Stimulated activated naive CD8-positive, alpha-beta T cell treated with anti-CD3 and anti-CD28 coated beads, Interleukin-15, Interleukin-2, amounts not matched to agents 100 U/mL and 50 U/mL, for 24 hours (primary cell): ENCODE measurements around the gene PRKAG1.

Source experiments
- ATAC-seq: fragments of 150-1000 bp; cut with Tn5 transposase; one replicate; pipeline ENCODE4 v1.10.0; 2021
- DNase-seq: peaks from one replicate; pipeline ENCODE4 v3.0.0; 2021

The PRKAG1 gene

DNA sequence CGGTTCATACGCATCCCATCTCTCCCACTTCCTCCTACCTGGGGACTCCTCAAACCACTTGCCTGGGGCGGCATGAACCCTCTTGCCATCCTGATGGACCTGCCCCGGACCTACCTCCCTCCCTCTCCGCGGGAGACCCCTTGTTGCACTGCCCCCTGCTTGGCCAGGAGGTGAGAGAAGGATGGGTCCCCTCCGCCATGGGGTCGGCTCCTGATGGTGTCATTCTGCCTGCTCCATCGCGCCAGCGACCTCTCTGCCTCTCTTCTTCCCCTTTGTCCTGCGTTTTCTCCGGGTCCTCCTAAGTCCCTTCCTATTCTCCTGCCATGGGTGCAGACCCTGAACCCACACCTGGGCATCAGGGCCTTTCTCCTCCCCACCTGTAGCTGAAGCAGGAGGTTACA is 36.8 kb downstream of the PRKAG1 start:
- DNase-seq (no peak), ATAC-seq (no peak)

DNA sequence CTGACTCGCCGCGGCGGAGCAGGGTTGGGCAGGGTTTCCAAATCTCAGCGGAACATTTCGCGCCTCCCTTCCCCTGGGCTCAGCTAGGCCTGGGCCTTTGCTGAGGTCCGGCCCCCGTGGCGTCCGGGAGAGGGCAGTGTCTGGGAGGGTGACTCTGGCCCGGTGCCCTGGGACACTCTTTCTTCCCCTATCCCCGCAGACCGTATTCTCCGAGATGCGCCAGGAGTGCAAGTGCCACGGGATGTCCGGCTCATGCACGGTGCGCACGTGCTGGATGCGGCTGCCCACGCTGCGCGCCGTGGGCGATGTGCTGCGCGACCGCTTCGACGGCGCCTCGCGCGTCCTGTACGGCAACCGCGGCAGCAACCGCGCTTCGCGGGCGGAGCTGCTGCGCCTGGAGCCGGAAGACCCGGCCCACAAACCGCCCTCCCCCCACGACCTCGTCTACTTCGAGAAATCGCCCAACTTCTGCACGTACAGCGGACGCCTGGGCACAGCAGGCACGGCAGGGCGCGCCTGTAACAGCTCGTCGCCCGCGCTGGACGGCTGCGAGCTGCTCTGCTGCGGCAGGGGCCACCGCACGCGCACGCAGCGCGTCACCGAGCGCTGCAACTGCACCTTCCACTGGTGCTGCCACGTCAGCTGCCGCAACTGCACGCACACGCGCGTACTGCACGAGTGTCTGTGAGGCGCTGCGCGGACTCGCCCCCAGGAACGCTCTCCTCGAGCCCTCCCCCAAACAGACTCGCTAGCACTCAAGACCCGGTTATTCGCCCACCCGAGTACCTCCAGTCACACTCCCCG is 37.4 kb downstream of the PRKAG1 start:
- no peak for ATAC-seq
- DNase-seq, result peak; percentile 31

DNA sequence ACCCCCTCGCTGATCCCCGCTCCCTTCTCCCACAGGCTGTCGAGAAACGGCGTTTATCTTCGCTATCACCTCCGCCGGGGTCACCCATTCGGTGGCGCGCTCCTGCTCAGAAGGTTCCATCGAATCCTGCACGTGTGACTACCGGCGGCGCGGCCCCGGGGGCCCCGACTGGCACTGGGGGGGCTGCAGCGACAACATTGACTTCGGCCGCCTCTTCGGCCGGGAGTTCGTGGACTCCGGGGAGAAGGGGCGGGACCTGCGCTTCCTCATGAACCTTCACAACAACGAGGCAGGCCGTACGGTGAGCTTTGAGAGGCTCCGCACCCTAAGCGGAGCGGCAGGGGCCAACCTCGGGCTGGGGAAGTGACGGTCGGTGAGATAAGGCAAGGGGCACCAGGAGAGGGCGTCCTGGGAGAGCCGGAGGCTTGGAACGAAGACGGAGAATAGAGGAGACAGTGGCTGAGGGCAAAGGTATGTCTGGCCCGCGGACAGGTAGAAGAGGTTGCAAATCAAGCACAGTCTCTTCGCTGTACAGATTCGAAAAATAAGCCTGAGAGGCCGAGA is 38.1 kb downstream of the PRKAG1 start:
- DNase-seq (peak; percentile 36), ATAC-seq (no peak)

DNA sequence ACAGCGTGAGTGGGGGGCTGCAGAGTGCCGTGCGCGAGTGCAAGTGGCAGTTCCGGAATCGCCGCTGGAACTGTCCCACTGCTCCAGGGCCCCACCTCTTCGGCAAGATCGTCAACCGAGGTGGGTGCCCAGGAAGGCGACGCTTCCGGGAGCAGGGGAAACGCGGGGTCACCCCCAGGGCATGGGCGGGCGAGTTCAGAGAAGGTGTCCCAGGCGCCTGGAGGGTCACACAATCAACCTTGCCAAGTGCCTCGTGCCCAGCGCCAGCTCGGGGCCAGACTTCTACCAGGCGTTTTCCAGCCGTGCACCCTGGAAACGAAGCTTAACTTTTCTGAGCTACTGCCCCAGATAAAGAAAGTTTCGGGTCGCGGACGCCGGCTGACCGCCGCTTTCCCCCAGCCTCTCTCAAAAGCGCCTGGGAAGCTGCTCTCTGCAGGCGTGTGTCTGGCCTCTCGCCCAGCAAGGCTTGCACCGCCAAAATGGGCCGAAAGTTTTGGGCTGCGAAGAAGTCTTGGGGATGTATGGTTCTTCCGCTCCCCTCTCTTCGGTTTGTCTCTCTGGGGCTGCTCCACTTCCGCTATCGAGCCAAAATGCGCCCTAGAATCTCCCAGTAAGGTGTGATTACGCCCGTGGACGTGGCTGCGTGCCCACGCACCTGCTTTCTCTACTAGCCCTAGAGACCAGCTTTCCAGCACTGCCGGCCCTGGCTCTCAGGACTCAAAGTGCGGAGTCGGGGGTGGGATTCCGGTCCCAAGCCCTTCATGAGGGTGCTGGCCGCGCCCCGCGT is 38.8 kb downstream of the PRKAG1 start:
- ATAC-seq (no peak), DNase-seq (peak; percentile 39)

- ATAC-seq, result no peak
- DNase-seq, result no peak
These were observed 39.6 kb downstream of the PRKAG1 start for GRCh38 chr12:48978741-48979601.

GRCh38 chr12:48978291-48978740 is 40.3 kb downstream of the PRKAG1 start, which contains the start of gene WNT1:
WNT1 (plus strand) TSS chr12:48978322; CDS start chr12:48978651, 329 bp downstream.
- ATAC-seq (no peak), DNase-seq (no peak)

GRCh38 chr12:48977290-48978281 is 41.0 kb downstream of the PRKAG1 start:
- peak; percentile 94 for DNase-seq
- ATAC-seq, result peak; percentile 68

GRCh38 chr12:48973941-48974673 is 44.5 kb downstream of the PRKAG1 start:
- no peak for ATAC-seq
- peak; percentile 67 for DNase-seq

DNA sequence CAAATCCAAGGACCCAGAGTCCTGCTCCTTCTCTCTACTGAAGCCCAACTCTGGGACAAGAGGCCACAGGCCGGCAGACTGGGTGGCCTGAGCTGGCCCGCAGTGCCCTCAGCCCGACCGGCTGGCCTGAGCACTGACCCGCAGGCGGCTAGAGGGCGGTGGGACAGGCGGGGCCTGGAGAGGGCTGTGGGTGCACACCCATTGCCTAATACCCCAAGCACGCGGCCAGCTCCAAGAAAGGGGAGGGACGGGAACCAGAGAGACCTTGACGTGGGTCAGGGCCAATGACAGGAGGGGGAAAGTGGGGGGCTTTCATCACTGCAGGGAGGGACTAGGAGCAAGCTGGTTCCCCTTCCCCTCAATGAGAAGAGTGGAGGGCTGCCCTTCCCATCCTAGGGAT is 45.0 kb downstream of the PRKAG1 start:
- DNase-seq, result no peak
- no peak for ATAC-seq

DNA sequence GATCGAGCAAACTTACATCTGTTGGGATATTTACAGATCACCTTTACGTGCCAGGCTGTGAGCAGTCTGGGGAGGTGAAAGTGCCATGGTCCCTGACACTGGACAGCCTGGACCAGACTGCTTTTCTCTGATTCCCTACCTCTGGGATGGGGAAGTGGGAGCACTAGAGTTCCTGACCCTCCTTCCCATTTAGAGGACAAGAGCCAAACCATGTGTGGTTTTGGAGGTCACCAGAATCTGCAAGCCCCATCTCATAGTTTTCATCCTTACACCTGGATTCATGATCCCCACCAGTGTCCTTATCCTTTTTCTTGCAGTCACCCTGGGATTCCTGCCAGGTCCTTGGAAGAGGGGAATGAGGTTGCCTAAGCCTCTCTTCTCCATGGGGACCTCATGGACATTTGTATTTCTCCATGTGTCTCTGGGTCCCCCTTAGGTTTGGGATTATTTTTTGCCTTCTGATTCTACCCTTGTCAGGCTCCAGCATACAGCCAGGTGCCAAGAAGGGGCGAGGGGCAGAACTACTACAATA is 45.6 kb downstream of the PRKAG1 start:
- DNase-seq (no peak), ATAC-seq (no peak)

GRCh38 chr12:48972213-48972951 is 46.2 kb downstream of the PRKAG1 start:
- DNase-seq (peak; percentile 76), ATAC-seq (peak; percentile 67)

GRCh38 chr12:48970702-48971334 is 47.8 kb downstream of the PRKAG1 start:
- ATAC-seq (no peak), DNase-seq (no peak)

- DNase-seq (peak; percentile 42), ATAC-seq (no peak)
These were observed 48.5 kb downstream of the PRKAG1 start for GRCh38 chr12:48969833-48970701.

DNA sequence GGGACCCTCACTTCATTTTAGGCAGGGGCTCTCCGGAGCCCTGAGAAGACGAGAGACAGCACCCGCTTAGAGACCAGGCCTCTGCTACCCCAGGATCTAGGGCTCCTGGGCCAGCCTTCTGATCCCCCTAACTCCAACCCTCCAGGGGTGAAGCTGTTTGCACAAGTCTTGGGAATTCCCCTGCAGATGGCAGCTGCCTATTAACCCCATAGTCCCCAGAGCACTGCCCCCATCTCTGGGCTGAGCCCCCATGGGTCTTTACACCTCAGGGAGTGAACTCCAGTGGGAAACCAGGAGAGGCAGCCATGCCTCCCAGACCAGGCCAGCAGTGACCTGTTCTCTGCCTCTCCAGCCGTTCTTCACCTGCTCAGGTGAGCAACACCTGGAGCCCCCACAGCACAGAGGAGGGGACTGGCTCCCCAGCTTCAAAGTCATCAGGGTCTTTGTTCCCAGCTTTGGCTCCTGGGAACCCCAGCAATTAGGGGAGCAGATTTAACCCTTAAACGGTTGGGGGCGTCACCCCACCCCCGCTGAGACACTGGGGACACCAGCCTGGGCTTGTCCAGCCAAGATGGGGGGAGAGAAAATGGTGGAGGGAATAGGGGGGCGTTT is 49.3 kb downstream of the PRKAG1 start:
- no peak for DNase-seq
- no peak for ATAC-seq

GRCh38 chr12:48968467-48968866 is 50.1 kb downstream of the PRKAG1 start:
- no peak for ATAC-seq
- DNase-seq, result no peak

DNA sequence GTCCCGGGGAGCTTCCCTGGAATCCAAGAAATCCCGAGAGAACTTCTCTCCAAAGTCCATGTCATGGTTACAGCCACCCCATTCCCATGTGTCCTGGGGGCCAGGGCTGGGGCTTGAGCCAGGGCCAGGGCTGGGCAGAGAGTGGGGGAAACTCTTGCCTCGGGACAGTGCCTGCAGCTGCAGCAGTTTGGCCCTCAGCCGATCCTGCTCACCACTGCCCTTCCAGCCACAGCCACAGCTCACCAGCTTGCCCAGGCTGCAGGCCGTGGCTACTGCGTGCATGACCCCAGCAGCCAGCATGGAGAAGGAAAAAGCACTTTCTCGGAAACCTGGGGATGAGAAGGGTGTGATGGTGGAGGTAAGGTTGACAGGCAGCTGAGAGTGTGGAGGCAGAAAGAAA is 50.6 kb downstream of the PRKAG1 start:
- no peak for DNase-seq
- ATAC-seq, result no peak
